ENCODE data around the gene CRHR1. TPM values are rescaled to one million over a fixed set of nuclear protein-coding genes. Genes with fewer than 3 reads are reported as not detected.

The CRHR1 gene
- total RNA-seq, 3 donors from 2014 or later (not counting 1 experiment from before 2014, with no cell fraction given) = not detected

DNA sequence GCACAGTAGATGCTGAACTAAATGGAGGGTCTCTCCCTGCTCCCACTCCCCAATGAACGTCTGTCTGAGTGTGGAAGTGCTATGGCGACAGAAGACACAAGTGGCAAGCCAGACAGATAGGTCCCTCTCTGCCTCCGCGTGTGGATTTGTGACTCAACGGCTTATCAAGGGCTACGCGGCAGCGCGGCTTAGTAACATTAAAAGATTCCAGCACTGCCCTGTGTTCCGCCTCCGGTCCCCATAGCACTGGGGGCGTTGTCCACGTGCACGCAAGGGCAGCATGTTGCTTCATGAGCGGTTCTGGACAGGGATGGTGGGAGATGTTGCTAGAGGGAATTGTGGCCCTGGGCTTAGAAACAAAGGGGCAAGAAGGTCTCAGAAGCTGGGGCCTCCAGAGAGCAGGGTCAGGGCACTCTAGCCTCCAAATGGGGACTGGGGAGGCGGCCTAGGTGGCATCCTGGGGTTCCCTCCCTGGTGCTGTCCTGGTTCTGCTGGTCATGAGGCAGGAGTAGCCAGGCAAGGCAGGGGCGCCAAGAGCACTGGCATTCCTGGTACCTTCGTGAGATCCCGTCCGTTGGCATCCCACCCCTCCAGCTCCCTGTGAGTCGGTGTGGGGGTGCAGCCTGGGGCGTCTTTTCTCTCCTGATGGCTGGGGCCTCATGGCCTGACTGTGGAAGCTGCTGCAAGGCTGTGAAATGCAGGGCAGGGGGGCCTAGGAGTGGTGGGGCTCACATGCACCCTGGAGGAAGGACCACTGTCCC lies 9.1 kb downstream of the CRHR1 start:
- Histone ChIP-seq H3K36me3 (ENCODE audit: control insufficient read depth, insufficient read depth, low read length) (no peaks in the 10 kb centered on the region), H3K4me1 (ENCODE audit: control insufficient read depth, insufficient read depth, low read length) (no peaks in the 10 kb centered on the region), H3K9me3 (ENCODE audit: control insufficient read depth, insufficient read depth, low read length) (no peaks in the 10 kb centered on the region), H3K4me3 (ENCODE audit: low read length) (no peak overlapping the region), H3K27ac (ENCODE audit: low read length) (no peak overlapping the region), H3K27me3 (ENCODE audit: control insufficient read depth, insufficient read depth, low read length) (peaks cover 5% of the 10 kb centered on the region)
- ATAC-seq (no peak), DNase-seq (no peak)
- Mint-ChIP-seq H3K4me1 (peaks cover 0 to 5% of the 10 kb centered on the region in 2 donors), H3K27me3 (ENCODE audit: low read depth in 2 of 2) (peaks cover 33 to 35% of the 10 kb centered on the region in 2 donors), H3K4me3 (no peak overlapping the region), H3K27ac (no peak overlapping the region), H3K36me3 (no peaks in the 10 kb centered on the region), H3K9me3 (no peaks in the 10 kb centered on the region)
- intact Hi-C loops (cut with micrococcal nuclease) = no loop called here
- TF ChIP-seq CTCF (IDR thresholded peaks at IDR 0.05) = no peak
- 90% methylated on average over 22 of the region's 22 CpGs for WGBS (ENCODE audit: insufficient coverage)

- DNase-seq (no peak), ATAC-seq (no peak)
- H3K4me3 Mint-ChIP-seq = no peak overlapping the region
- Histone ChIP-seq H3K9me3 (ENCODE audit: control insufficient read depth, insufficient read depth, low read length) (no peaks in the 10 kb centered on the region), H3K36me3 (ENCODE audit: control insufficient read depth, insufficient read depth, low read length) (no peaks in the 10 kb centered on the region), H3K4me1 (ENCODE audit: control insufficient read depth, insufficient read depth, low read length) (no peaks in the 10 kb centered on the region), H3K27me3 (ENCODE audit: control insufficient read depth, insufficient read depth, low read length) (peaks cover 5% of the 10 kb centered on the region), H3K4me3 (ENCODE audit: low read length) (no peak overlapping the region), H3K27ac (ENCODE audit: low read length) (no peak overlapping the region)
- H3K27ac Mint-ChIP-seq = no peak overlapping the region
- no peak for TF ChIP-seq CTCF (IDR thresholded peaks at IDR 0.05)
- peaks cover 0 to 5% of the 10 kb centered on the region in 2 donors for H3K4me1 Mint-ChIP-seq
- H3K9me3 Mint-ChIP-seq = no peaks in the 10 kb centered on the region
- no peaks in the 10 kb centered on the region for H3K36me3 Mint-ChIP-seq
- intact Hi-C loops (cut with micrococcal nuclease) = no loop called here
- peaks cover 27 to 30% of the 10 kb centered on the region in 2 donors for H3K27me3 Mint-ChIP-seq (ENCODE audit: low read depth in 2 of 2)
- WGBS (ENCODE audit: insufficient coverage) = 85% methylated on average over 8 of the region's 8 CpGs
Measured at GRCh38 chr17:45793999-45794540, 9.9 kb downstream of the CRHR1 start.

DNA sequence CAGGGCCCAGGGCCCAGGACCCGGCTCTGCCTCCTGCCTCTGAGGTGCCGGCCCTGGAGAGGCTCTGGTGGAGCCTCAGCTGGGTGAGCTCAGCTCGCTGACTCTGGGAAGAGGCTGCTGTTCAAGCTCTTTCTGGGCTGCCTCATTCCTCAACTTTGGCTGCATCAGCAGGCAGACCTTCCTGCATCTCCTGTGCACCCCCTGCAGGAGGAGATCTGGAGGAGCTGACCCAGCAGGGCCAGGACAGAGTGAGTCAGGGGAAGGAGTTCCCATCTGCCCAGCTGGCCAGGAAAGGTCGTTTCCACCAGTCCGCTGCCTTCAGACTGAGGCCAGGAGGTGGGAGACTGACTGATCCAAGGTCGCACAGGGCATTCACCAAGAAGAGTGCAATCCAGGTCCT lies 10.7 kb downstream of the CRHR1 start:
- 70% methylated on average over 6 of the region's 6 CpGs for WGBS (ENCODE audit: insufficient coverage)
- no peaks in the 10 kb centered on the region for H3K9me3 Mint-ChIP-seq
- no peaks in the 10 kb centered on the region for H3K36me3 ChIP-seq (ENCODE audit: control insufficient read depth, insufficient read depth, low read length)
- ATAC-seq (no peak), DNase-seq (no peak)
- H3K36me3 Mint-ChIP-seq = no peaks in the 10 kb centered on the region
- no peak overlapping the region for H3K4me3 ChIP-seq (ENCODE audit: low read length)
- peaks cover 0 to 5% of the 10 kb centered on the region in 2 donors for H3K4me1 Mint-ChIP-seq
- intact Hi-C loops (cut with micrococcal nuclease) = no loop called here
- peaks cover 26 to 33% of the 10 kb centered on the region in 2 donors for H3K27me3 Mint-ChIP-seq (ENCODE audit: low read depth in 2 of 2)
- no peak overlapping the region for H3K27ac Mint-ChIP-seq
- no peak for TF ChIP-seq CTCF (IDR thresholded peaks at IDR 0.05)
- peaks cover 2% of the 10 kb centered on the region for H3K27me3 ChIP-seq (ENCODE audit: control insufficient read depth, insufficient read depth, low read length)
- no peak overlapping the region for H3K27ac ChIP-seq (ENCODE audit: low read length)
- H3K4me1 ChIP-seq (ENCODE audit: control insufficient read depth, insufficient read depth, low read length) = no peaks in the 10 kb centered on the region
- H3K4me3 Mint-ChIP-seq = no peak overlapping the region
- H3K9me3 ChIP-seq (ENCODE audit: control insufficient read depth, insufficient read depth, low read length) = no peaks in the 10 kb centered on the region
